ENCODE results near the gene RAD9A. TPM values are rescaled to one million over a fixed set of nuclear protein-coding genes. Genes with fewer than 3 reads are reported as not detected.

Gene RAD9A
- polyA plus RNA-seq, 1 of the 3 experiments (the other 2 are of a cell fraction): 22.3 TPM

DNA sequence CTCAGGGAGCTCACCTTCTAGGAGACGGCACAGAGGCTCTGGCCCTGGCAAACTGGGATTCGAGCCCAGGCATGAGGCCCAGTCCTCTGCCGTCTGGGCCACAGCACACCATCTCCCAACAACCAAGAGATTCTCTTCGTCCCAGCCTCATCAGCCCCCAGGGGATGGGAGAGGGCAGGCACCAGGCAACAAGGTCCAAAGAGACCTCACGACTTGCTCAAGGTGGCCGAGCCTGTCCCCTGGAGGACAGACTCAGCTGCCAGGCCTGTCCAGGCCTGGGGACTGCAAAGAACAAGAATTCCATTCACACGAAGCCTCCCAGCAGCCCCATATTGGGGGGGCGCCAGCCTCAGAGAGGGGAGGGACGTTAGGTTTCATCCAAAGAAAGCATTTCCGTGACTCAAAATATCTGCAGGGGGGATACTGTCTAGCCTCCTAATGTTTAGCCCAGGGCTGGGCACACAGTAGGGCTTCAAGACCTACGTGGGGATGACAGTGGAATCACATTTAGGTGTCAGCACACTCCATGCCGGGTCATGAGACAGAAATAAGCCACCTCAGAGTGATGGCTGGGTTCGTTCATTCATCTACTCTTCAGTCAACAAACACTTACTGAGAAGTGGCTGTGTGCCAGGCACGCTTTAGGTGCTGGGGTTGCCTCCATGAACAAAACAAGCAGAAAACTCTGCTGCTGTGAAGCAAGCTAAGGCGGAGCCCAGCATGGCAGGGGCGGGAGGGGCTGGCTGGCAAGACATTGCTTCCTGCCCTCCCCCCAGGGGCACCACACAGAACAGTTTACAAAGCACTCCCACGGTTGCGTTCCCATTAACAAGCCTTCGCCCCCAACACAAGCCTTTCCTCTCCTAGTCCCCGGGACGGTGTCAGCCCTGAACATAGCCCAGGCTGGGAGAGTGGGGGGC is 24.9 kb downstream of the RAD9A start:
- Histone ChIP-seq H3K9me3 (no peaks in the 10 kb centered on the region), H4K20me1 (ENCODE audit: insufficient read depth) (no peaks in the 10 kb centered on the region), H3K27ac (ENCODE audit: low read depth in 2 of 2, low read length in 1 of 2) (no peak overlapping the region), H2AFZ (ENCODE audit: low read depth) (no peak overlapping the region), H3K9ac (no peak overlapping the region), H3K36me3 (replicated peaks in 1 of 2; ENCODE audit: control insufficient read depth in 1 of 2, insufficient read depth in 2 of 2, low read length in 1 of 2) (no peaks in the 10 kb centered on the region), H3K4me1 (ENCODE audit: control insufficient read depth in 1 of 2, insufficient read depth in 2 of 2, low read depth in 1 of 2, low read length in 1 of 2) (peaks cover 8 to 9% of the 10 kb centered on the region in 2 experiments; a peak in 2 of 4 replicates), H3K4me3 (ENCODE audit: low read depth in 2 of 2, low read length in 1 of 2) (no peak overlapping the region), H3K79me2 (ENCODE audit: insufficient read depth) (no peaks in the 10 kb centered on the region), H3K27me3 (ENCODE audit: insufficient read depth) (no peaks in the 10 kb centered on the region), H3F3A (replicated peaks; ENCODE audit: insufficient read depth) (no peaks in the 10 kb centered on the region), H3K9me2 (no peaks in the 10 kb centered on the region), H3K4me2 (no peak overlapping the region)
- WGBS (ENCODE audit: low lambda C conversion rate): 80% methylated on average over 18 of the region's 21 CpGs
- ChIA-PET CTCF (interaction anchor here (1.7 kb wide), 1 partner anchor 15 kb away, joined by 4 read pairs; the partner anchor contains the start of gene PPP1CA), POLR2A (no interaction called here)
- DNase-seq: no peak
- TF ChIP-seq FOXJ3 (CRISPR knock-in tag; IDR thresholded peaks at IDR 0.05) (no peak), ELF1 (IDR thresholded peaks at IDR 0.05) (no peak), JUND (IDR thresholded peaks at IDR 0.05) (no peak), SMC3 (IDR thresholded peaks at IDR 0.05; ENCODE audit: low read depth, low read length) (no peak), MXI1 (IDR thresholded peaks at IDR 0.05; ENCODE audit: low read depth, low read length) (no peak)
- TF ChIP-seq, protein P1, sequence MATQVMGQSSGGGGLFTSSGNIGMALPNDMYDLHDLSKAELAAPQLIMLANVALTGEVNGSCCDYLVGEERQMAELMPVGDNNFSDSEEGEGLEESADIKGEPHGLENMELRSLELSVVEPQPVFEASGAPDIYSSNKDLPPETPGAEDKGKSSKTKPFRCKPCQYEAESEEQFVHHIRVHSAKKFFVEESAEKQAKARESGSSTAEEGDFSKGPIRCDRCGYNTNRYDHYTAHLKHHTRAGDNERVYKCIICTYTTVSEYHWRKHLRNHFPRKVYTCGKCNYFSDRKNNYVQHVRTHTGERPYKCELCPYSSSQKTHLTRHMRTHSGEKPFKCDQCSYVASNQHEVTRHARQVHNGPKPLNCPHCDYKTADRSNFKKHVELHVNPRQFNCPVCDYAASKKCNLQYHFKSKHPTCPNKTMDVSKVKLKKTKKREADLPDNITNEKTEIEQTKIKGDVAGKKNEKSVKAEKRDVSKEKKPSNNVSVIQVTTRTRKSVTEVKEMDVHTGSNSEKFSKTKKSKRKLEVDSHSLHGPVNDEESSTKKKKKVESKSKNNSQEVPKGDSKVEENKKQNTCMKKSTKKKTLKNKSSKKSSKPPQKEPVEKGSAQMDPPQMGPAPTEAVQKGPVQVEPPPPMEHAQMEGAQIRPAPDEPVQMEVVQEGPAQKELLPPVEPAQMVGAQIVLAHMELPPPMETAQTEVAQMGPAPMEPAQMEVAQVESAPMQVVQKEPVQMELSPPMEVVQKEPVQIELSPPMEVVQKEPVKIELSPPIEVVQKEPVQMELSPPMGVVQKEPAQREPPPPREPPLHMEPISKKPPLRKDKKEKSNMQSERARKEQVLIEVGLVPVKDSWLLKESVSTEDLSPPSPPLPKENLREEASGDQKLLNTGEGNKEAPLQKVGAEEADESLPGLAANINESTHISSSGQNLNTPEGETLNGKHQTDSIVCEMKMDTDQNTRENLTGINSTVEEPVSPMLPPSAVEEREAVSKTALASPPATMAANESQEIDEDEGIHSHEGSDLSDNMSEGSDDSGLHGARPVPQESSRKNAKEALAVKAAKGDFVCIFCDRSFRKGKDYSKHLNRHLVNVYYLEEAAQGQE (IDR thresholded peaks at IDR 0.05; ENCODE audit: low read depth, low read length): no peak
- TF ChIP-seq, protein P2, sequence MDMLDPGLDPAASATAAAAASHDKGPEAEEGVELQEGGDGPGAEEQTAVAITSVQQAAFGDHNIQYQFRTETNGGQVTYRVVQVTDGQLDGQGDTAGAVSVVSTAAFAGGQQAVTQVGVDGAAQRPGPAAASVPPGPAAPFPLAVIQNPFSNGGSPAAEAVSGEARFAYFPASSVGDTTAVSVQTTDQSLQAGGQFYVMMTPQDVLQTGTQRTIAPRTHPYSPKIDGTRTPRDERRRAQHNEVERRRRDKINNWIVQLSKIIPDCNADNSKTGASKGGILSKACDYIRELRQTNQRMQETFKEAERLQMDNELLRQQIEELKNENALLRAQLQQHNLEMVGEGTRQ (IDR thresholded peaks at IDR 0.05; ENCODE audit: borderline replicate concordance, low read depth, low read length): no peak

DNA sequence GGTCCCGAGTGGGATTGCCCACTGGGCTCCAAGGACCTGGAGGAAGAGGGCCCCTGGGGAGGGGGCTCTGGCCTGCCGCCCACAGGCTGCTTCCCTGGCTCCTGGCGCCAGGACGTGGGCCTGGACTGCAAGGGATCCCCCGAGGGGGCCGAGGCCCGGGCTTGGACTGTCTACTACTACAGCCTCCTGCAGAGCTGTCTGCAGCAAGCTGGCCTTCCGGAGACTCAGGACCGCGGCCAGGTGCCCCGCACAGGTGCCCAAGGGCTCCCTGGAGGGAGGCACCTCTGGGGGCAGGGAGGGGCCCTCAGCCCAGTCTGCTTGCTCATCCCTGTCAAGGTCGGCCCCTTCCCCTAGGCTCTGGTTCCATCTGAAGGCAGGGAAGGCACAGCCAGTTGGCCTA is 25.6 kb downstream of the RAD9A start:
- CTCF ChIA-PET: interaction anchor here (1.7 kb wide), 1 partner anchor 16 kb away, joined by 4 read pairs; the partner anchor contains the start of gene PPP1CA
- Histone ChIP-seq H3K79me2 (ENCODE audit: insufficient read depth) (no peaks in the 10 kb centered on the region), H3K4me3 (ENCODE audit: low read depth in 2 of 2, low read length in 1 of 2) (no peak overlapping the region), H3K9ac (no peak overlapping the region), H3F3A (replicated peaks; ENCODE audit: insufficient read depth) (no peaks in the 10 kb centered on the region), H3K36me3 (replicated peaks in 1 of 2; ENCODE audit: control insufficient read depth in 1 of 2, insufficient read depth in 2 of 2, low read length in 1 of 2) (no peaks in the 10 kb centered on the region), H3K9me3 (no peaks in the 10 kb centered on the region), H2AFZ (ENCODE audit: low read depth) (no peak overlapping the region), H3K9me2 (no peaks in the 10 kb centered on the region), H3K27ac (ENCODE audit: low read depth in 2 of 2, low read length in 1 of 2) (no peak overlapping the region), H4K20me1 (ENCODE audit: insufficient read depth) (no peaks in the 10 kb centered on the region), H3K27me3 (ENCODE audit: insufficient read depth) (no peaks in the 10 kb centered on the region), H3K4me2 (no peak overlapping the region), H3K4me1 (ENCODE audit: control insufficient read depth in 1 of 2, insufficient read depth in 2 of 2, low read depth in 1 of 2, low read length in 1 of 2) (peaks cover 8 to 9% of the 10 kb centered on the region in 2 experiments; a peak in 2 of 4 replicates)
- WGBS (ENCODE audit: low lambda C conversion rate): 90% methylated on average over 2 of the region's 12 CpGs
- POLR2A ChIA-PET: no interaction called here
- no peak for DNase-seq
- no peak for TF ChIP-seq RAD21 (IDR thresholded peaks at IDR 0.05; ENCODE audit: low read length)
- no peak for TF ChIP-seq SMC3 (IDR thresholded peaks at IDR 0.05; ENCODE audit: low read depth, low read length)
- TF ChIP-seq FOXJ3 (CRISPR knock-in tag; IDR thresholded peaks at IDR 0.05): no peak
- TF ChIP-seq, protein P3, sequence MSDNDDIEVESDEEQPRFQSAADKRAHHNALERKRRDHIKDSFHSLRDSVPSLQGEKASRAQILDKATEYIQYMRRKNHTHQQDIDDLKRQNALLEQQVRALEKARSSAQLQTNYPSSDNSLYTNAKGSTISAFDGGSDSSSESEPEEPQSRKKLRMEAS (IDR thresholded peaks at IDR 0.05; ENCODE audit: low read depth): no peak
- no peak for TF ChIP-seq NFIC (IDR thresholded peaks at IDR 0.05; ENCODE audit: borderline replicate concordance)
- TF ChIP-seq GABPA (IDR thresholded peaks at IDR 0.05; ENCODE audit: low read depth): no peak
- TF ChIP-seq, protein P4, sequence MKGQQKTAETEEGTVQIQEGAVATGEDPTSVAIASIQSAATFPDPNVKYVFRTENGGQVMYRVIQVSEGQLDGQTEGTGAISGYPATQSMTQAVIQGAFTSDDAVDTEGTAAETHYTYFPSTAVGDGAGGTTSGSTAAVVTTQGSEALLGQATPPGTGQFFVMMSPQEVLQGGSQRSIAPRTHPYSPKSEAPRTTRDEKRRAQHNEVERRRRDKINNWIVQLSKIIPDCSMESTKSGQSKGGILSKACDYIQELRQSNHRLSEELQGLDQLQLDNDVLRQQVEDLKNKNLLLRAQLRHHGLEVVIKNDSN (IDR thresholded peaks at IDR 0.05; ENCODE audit: borderline replicate concordance, low read depth): no peak
- TF ChIP-seq, protein P5, sequence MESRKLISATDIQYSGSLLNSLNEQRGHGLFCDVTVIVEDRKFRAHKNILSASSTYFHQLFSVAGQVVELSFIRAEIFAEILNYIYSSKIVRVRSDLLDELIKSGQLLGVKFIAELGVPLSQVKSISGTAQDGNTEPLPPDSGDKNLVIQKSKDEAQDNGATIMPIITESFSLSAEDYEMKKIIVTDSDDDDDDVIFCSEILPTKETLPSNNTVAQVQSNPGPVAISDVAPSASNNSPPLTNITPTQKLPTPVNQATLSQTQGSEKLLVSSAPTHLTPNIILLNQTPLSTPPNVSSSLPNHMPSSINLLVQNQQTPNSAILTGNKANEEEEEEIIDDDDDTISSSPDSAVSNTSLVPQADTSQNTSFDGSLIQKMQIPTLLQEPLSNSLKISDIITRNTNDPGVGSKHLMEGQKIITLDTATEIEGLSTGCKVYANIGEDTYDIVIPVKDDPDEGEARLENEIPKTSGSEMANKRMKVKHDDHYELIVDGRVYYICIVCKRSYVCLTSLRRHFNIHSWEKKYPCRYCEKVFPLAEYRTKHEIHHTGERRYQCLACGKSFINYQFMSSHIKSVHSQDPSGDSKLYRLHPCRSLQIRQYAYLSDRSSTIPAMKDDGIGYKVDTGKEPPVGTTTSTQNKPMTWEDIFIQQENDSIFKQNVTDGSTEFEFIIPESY (IDR thresholded peaks at IDR 0.05; ENCODE audit: borderline replicate concordance, low read depth): no peak
- TF ChIP-seq, protein P2 (IDR thresholded peaks at IDR 0.05; ENCODE audit: borderline replicate concordance, low read depth, low read length): no peak
- TF ChIP-seq, protein P6, sequence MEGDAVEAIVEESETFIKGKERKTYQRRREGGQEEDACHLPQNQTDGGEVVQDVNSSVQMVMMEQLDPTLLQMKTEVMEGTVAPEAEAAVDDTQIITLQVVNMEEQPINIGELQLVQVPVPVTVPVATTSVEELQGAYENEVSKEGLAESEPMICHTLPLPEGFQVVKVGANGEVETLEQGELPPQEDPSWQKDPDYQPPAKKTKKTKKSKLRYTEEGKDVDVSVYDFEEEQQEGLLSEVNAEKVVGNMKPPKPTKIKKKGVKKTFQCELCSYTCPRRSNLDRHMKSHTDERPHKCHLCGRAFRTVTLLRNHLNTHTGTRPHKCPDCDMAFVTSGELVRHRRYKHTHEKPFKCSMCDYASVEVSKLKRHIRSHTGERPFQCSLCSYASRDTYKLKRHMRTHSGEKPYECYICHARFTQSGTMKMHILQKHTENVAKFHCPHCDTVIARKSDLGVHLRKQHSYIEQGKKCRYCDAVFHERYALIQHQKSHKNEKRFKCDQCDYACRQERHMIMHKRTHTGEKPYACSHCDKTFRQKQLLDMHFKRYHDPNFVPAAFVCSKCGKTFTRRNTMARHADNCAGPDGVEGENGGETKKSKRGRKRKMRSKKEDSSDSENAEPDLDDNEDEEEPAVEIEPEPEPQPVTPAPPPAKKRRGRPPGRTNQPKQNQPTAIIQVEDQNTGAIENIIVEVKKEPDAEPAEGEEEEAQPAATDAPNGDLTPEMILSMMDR (IDR thresholded peaks at IDR 0.05): no peak
